SK-N-SH treated with all-trans-retinoic acid at 6 μM for 48 hours (cell line): ENCODE results near the gene NR1H4.

Experiments used
- ATAC-seq: fragments of 200-7000 bp; cut with Tn5 transposase; 3 replicates; pipeline ENCODE4 v1.9.1; 2020; ENCODE audit warnings: mild to moderate bottlenecking, moderate library complexity
- ARNTL ChIP-seq: fragments of 450-650 bp; formaldehyde crosslinking; IDR thresholded peaks from 2 replicates; pipeline ENCODE4 v1.5.0; 2020; ENCODE audit warnings: low read depth, mild to moderate bottlenecking, moderate library complexity, borderline replicate concordance
- BACH2 ChIP-seq: fragments of 250-450 bp; sonication (Bioruptor Pico); IDR thresholded peaks from 2 replicates; pipeline ENCODE4 v1.9.0; 2021; ENCODE audit warnings: mild to moderate bottlenecking, borderline replicate concordance
- ESRRG ChIP-seq: fragments of 250-450 bp; sonication (Bioruptor Pico); IDR thresholded peaks from 2 replicates; pipeline ENCODE4 v1.6.1; 2021; ENCODE audit warnings: mild to moderate bottlenecking
- GLIS3 ChIP-seq: fragments of 250-450 bp; sonication (Bioruptor Pico); IDR thresholded peaks from 2 replicates; pipeline ENCODE4 v1.5.0; 2020; ENCODE audit warnings: mild to moderate bottlenecking, moderate library complexity
- ISL1 ChIP-seq: fragments of 250-450 bp; sonication (Bioruptor Pico); IDR thresholded peaks from 2 replicates; pipeline ENCODE4 v2.1.2; 2022; ENCODE audit warnings: mild to moderate bottlenecking, moderate library complexity
- OSR1 ChIP-seq: fragments of 250-450 bp; sonication (Bioruptor Pico); IDR thresholded peaks from 2 replicates; pipeline ENCODE4 v1.8.0; 2022; ENCODE audit warnings: moderate library complexity, mild to moderate bottlenecking, inconsistent platforms
- PATZ1 ChIP-seq: fragments of 250-450 bp; sonication (Bioruptor Pico); IDR thresholded peaks from 2 replicates; pipeline ENCODE4 v1.8.0; 2020; ENCODE audit warnings: mild to moderate bottlenecking, moderate library complexity, borderline replicate concordance
- POU6F1 ChIP-seq: fragments of 250-450 bp; sonication (Bioruptor Pico); IDR thresholded peaks from 2 replicates; pipeline ENCODE4 v1.8.0; 2021; ENCODE audit warnings: low read depth, mild to moderate bottlenecking, moderate library complexity, borderline replicate concordance
- PPARA ChIP-seq: fragments of 250-450 bp; sonication (Bioruptor Pico); IDR thresholded peaks from 2 replicates; pipeline ENCODE4 v1.5.0; 2020; ENCODE audit warnings: mild to moderate bottlenecking, borderline replicate concordance
- RARB ChIP-seq: fragments of 250-450 bp; sonication (Bioruptor Pico); IDR thresholded peaks from 2 replicates; pipeline ENCODE4 v1.8.0; 2021; ENCODE audit warnings: mild to moderate bottlenecking, moderate library complexity
- TCF4 ChIP-seq: fragments of 250-450 bp; sonication (Bioruptor Pico); IDR thresholded peaks from 2 replicates; pipeline ENCODE4 v1.8.0; 2021; ENCODE audit warnings: mild to moderate bottlenecking, moderate library complexity, borderline replicate concordance
- TOX ChIP-seq: fragments of 250-450 bp; sonication (Bioruptor Pico); IDR thresholded peaks from 2 replicates; pipeline ENCODE4 v1.8.0; 2021; ENCODE audit warnings: mild to moderate bottlenecking, moderate library complexity, borderline replicate concordance
- TSHZ2 ChIP-seq: fragments of 250-450 bp; sonication (Bioruptor Pico); IDR thresholded peaks from 2 replicates; pipeline ENCODE4 v1.5.0; 2020; ENCODE audit warnings: mild to moderate bottlenecking, moderate library complexity
- ZC3H10 ChIP-seq: fragments of 250-450 bp; sonication (Bioruptor Pico); IDR thresholded peaks from 2 replicates; pipeline ENCODE4 v1.5.1; 2021; ENCODE audit warnings: mild to moderate bottlenecking, moderate library complexity
- ZFP3 ChIP-seq: fragments of 250-450 bp; sonication (Bioruptor Pico); IDR thresholded peaks from 2 replicates; pipeline ENCODE4 v1.5.0; 2020; ENCODE audit warnings: mild to moderate bottlenecking, moderate library complexity
- ZNF565 ChIP-seq: fragments of 450-650 bp; formaldehyde crosslinking; conservative IDR thresholded peaks from 2 replicates; pipeline ENCODE4 v1.5.0; 2020; ENCODE audit warnings: low read depth, mild to moderate bottlenecking, moderate library complexity
- ZNF70 ChIP-seq: fragments of 450-650 bp; formaldehyde crosslinking; IDR thresholded peaks from 2 replicates; pipeline ENCODE4 v1.5.0; 2020; ENCODE audit warnings: mild to moderate bottlenecking, moderate library complexity
- ZNF8 ChIP-seq: fragments of 450-650 bp; formaldehyde crosslinking; IDR thresholded peaks from 2 replicates; pipeline ENCODE4 v1.5.0; 2020; ENCODE audit warnings: mild to moderate bottlenecking, moderate library complexity
- TF ChIP-seq, protein P1 (sequence below): fragments of 250-450 bp; sonication (Bioruptor Pico); IDR thresholded peaks from 2 replicates; pipeline ENCODE4 v1.5.1; 2021; ENCODE audit warnings: mild to moderate bottlenecking, moderate library complexity

Gene NR1H4

GRCh38 chr12:100528471-100529127 lies 54.9 kb downstream of the NR1H4 start:
- TF ChIP-seq TSHZ2 (CRISPR knock-in tag) (no peak), ISL1 (CRISPR knock-in tag) (no peak)
- no peak for ATAC-seq

GRCh38 chr12:100529756-100530350 lies 56.2 kb downstream of the NR1H4 start:
- TF ChIP-seq PPARA (CRISPR knock-in tag): no peak
- TF ChIP-seq RARB (CRISPR knock-in tag): no peak
- TF ChIP-seq BACH2 (CRISPR knock-in tag): no peak
- no peak for TF ChIP-seq ARNTL (CRISPR knock-in tag)
- ATAC-seq: no peak

GRCh38 chr12:100533376-100533775 lies 59.7 kb downstream of the NR1H4 start:
- TF ChIP-seq OSR1 (no peak), POU6F1 (CRISPR knock-in tag) (no peak), ESRRG (no peak), ZC3H10 (CRISPR knock-in tag) (no peak), ZNF70 (CRISPR knock-in tag) (no peak), TSHZ2 (CRISPR knock-in tag) (no peak), GLIS3 (no peak), TCF4 (CRISPR knock-in tag) (no peak)
- no peak for ATAC-seq

DNA sequence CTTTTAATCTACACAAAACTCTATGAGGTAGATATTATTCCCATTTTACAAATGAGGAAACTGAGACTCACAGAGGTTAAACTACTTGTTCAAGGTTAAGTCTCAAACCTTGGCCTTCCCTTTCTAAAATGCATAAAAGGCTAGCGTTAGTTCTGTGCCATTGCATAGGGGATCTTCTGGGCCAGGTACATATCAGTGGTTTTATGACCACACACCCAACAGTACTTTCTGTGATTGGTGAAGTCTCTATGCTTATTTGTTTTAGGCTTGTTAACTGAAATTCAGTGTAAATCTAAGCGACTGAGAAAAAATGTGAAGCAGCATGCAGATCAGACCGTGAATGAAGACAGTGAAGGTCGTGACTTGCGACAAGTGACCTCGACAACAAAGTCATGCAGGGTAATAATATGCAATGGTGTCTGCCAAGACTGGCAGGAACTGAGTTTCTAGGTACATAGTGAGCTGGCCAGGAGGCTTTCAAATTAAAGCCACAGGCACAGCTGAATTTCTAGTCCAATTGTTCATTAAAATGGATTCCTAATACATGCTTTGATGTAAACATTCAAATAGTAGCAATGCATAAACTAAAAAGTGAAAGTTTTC lies 61.1 kb downstream of the NR1H4 start:
- ATAC-seq: no peak
- TF ChIP-seq, protein P1, sequence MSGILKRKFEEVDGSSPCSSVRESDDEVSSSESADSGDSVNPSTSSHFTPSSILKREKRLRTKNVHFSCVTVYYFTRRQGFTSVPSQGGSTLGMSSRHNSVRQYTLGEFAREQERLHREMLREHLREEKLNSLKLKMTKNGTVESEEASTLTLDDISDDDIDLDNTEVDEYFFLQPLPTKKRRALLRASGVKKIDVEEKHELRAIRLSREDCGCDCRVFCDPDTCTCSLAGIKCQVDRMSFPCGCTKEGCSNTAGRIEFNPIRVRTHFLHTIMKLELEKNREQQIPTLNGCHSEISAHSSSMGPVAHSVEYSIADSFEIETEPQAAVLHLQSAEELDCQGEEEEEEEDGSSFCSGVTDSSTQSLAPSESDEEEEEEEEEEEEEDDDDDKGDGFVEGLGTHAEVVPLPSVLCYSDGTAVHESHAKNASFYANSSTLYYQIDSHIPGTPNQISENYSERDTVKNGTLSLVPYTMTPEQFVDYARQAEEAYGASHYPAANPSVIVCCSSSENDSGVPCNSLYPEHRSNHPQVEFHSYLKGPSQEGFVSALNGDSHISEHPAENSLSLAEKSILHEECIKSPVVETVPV (CRISPR knock-in tag): no peak
- no peak for TF ChIP-seq ZNF565
- no peak for TF ChIP-seq OSR1
- TF ChIP-seq TOX (CRISPR knock-in tag): no peak

GRCh38 chr12:100539202-100539601 lies 65.5 kb downstream of the NR1H4 start:
- ATAC-seq: peak; percentile 72
- TF ChIP-seq BACH2 (CRISPR knock-in tag): no peak
- TF ChIP-seq ZFP3 (CRISPR knock-in tag): no peak
- no peak for TF ChIP-seq ZNF8 (CRISPR knock-in tag)
- TF ChIP-seq ESRRG: no peak
- no peak for TF ChIP-seq PATZ1 (CRISPR knock-in tag)
- TF ChIP-seq ARNTL (CRISPR knock-in tag): no peak
- no peak for TF ChIP-seq ISL1 (CRISPR knock-in tag)
- TF ChIP-seq OSR1: no peak
- TF ChIP-seq PPARA (CRISPR knock-in tag): no peak
- TF ChIP-seq TOX (CRISPR knock-in tag): no peak
- TF ChIP-seq ZNF70 (CRISPR knock-in tag): no peak
